Measurements from ENCODE around the gene GPRIN2.

DNA sequence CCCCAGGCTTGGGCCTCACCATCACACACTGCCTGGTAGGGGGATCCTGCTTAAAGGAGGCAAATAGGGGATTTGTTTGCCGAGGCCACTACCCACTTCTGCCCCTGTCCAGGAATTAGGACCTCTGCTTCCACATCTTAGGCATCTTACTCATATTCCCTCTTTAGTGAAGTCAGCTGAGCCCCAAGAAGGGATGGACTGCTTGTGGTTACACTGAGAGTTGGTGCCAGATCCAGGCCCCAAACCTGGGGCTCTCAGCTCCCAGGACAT, 1.6 kb upstream of the GPRIN2 start:
- TF ChIP-seq, protein P1, sequence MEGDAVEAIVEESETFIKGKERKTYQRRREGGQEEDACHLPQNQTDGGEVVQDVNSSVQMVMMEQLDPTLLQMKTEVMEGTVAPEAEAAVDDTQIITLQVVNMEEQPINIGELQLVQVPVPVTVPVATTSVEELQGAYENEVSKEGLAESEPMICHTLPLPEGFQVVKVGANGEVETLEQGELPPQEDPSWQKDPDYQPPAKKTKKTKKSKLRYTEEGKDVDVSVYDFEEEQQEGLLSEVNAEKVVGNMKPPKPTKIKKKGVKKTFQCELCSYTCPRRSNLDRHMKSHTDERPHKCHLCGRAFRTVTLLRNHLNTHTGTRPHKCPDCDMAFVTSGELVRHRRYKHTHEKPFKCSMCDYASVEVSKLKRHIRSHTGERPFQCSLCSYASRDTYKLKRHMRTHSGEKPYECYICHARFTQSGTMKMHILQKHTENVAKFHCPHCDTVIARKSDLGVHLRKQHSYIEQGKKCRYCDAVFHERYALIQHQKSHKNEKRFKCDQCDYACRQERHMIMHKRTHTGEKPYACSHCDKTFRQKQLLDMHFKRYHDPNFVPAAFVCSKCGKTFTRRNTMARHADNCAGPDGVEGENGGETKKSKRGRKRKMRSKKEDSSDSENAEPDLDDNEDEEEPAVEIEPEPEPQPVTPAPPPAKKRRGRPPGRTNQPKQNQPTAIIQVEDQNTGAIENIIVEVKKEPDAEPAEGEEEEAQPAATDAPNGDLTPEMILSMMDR (IDR thresholded peaks at IDR 0.05) = no peak
- no peak for TF ChIP-seq POLR2A (IDR thresholded peaks at IDR 0.05)

Data from gastroesophageal sphincter (tissue), 3 donors.